Measurements from ENCODE around the gene CERS1.

CERS1 gene

GRCh38 chr19:18898607-18899408 is 2.9 kb upstream of the CERS1 start:
- no peak for DNase-seq (ENCODE audit: low read depth in 2 of 2)

DNA sequence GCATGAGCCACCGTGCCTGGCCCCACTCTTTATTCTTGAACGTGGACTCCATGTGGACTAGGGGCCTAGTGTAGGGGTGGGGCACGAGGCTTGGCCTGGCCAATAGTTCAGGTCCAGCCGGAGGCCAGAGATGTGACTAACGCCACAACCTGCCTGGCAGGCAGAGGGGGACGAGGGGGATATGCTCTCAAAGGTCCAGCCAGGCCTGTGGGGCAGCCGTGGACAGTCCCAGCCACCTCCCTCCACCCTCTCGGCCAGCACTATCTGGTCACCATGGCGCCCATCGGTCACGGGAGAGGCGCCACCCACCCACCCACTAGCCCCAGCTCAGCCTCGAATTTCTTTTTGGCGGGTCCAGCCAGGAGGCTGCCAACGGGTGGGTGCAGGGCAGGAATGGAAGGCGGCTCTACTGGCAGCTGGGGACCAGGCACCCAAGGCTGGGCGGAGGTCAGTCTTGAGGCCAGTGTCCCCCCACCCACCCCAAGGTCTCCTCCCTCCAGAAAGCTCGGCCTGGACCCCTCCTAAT is 2.2 kb upstream of the CERS1 start:
- no peak for DNase-seq (ENCODE audit: low read depth in 2 of 2)

- DNase-seq (ENCODE audit: low read depth in 2 of 2) = no peak
These were observed 1.4 kb upstream of the CERS1 start for GRCh38 chr19:18897094-18898029.

DNA sequence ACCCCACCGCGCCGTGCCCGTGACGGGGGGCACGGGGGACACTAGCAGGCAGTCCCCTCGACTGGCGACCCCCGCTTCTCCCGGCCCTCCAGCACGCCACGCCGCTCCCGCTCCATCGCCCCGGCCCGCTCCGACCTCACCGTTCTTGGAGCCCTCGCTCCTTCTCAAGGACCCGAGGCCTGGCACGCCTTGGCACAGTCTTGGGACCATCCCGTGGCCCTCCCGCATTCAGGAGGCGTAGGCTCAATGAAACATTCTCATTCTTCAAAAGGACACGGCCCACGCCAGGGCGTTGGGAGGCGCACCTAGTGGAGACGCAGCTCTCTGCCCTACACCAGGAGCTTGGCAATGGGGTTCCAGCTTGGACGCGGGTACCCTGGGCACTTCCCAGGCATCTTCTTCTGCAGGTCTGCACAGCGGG is 473 bp upstream of the CERS1 start:
- DNase-seq (ENCODE audit: low read depth in 2 of 2) = no peak

- no peak for DNase-seq (ENCODE audit: low read depth in 2 of 2)
These were observed 727 bp downstream of the CERS1 start for GRCh38 chr19:18895038-18895823.

- DNase-seq (ENCODE audit: low read depth in 2 of 2) = no peak
These were observed 1.5 kb downstream of the CERS1 start for GRCh38 chr19:18894254-18895037.

DNA sequence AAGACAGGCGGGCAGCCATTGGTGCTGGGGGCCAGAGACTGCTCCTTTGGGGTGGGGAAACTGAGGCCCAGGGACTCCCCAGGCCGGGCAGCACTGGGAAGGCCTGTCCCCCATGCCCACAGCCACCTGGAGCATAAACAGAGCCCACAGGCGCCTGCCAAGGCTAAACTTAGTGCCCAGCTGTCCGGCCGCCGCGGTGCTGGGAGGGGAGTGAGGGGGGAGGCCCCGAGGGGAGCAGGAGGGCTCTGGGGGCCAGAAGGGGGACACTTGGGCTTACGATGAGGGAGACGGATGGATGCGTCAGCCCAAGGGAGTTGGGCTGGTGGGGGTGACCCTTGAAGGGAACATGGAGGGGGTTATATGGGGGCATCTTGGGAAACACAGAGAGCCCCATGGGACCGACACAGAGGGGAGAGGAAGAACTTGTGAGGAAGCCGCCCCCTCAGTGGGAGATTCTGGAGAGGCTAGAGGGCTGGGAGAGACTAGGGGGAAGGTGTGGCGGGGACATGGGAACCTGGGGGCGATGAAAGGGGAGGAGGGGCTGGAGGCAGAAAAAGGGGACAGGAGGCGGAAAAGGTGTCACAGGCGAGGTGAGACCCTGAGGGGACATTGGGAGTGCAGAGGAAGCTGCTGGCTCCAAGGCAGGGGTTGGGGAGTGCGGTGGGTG is 2.2 kb downstream of the CERS1 start:
- no peak for DNase-seq (ENCODE audit: low read depth in 2 of 2)

DNA sequence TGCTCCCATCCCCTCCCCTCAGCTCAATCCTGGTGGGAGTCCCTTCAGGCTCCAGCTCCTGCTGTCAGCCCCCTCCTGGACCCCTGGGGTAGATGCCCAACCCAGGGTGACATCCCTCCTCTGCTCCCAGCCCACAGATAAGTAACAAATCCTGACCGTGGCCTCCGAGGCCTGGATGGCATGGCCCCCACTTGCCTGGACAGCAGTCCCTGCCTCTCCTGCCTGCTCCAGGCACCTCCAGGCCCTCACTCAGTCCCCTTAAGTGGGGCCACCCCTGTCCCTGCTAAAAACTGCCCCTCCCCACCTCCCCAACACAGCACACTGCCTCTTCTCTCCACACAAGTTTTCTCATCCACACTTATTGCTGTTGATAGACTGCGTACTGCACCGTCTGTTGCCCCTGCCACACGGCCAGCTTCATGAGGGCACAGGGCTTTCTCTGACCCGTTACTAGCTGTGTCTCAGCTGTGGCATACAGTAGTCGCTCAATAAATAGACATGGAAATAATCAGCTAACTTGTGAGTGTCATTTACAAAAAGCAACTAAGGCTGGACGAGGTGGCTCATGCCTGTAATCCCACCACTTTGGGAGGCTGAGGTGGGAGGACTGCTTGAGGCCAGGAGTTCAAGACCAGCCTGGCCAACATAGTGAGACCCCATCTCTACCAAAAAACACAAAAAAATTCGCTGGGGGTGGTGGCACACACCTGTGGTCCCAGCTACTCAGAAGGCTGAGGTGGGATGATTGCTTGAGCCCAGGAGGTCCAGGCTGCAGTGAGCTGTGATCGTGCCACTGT is 5.8 kb downstream of the CERS1 start:
- no peak for DNase-seq (ENCODE audit: low read depth in 2 of 2)

GRCh38 chr19:18886972-18887371 is 9.0 kb downstream of the CERS1 start:
- no peak for DNase-seq (ENCODE audit: low read depth in 2 of 2)

- no peak for DNase-seq (ENCODE audit: low read depth in 2 of 2)
These were observed 12.2 kb downstream of the CERS1 start for GRCh38 chr19:18883526-18884304.

DNA sequence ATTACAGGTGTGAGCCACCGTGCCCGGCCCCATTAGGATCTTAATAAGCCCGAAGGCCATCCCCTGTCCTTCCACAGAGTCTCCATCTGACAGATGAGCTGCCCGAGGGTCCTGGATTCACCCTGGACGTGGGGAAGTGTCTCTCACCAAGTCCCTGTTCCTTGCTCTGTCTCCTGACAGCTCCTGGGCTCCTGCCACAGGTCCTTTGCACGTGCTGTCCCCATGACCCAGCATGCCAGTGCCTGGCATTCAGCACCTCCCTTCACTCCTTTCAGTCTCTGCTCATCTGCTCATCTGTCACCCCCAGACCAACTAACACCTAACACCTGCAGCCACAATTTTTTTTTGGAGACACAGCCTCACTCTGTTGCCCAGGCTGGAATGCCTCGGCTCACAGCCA is 14.5 kb downstream of the CERS1 start:
- DNase-seq (ENCODE audit: low read depth in 2 of 2) = no peak

- no peak for DNase-seq (ENCODE audit: low read depth in 2 of 2)
These were observed 16.2 kb downstream of the CERS1 start for GRCh38 chr19:18879579-18880373.

GRCh38 chr19:18878858-18879578 is 16.9 kb downstream of the CERS1 start:
- DNase-seq (ENCODE audit: low read depth in 2 of 2) = no peak

DNA sequence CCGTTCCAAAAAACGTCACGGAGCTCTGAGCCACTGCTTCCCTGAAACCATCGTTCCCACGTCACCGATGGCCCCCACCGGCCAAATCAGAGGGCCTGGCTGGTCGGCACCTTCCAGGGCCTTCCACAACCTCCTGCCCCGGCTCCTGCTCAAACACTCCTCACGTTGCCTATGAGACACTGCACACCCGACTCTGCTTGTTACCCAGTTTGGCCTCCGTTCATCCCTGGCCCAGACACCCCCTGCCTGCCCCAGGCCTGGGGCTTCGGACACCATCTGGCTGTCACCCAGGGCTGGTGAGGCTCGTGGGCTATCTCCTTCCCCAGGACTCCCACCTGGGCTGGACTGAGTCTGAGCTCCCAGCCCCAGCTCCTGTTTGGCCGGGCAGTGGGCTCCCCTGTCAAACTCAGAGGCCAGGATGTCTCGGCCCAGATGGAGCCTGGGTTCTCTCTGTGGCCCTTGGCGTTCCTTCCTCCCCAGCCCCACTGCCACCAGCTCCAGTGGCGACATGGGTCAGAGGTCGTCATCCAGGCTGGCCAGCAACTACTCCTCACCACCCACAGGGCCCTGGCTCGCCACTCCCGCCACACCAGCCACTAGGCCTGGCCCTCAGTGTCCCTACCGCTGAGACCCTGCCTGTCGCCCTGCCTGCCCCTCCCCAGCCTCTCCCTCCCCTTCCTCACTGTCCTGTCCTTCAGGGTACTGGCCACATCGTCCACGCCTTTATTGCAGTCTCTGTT is 17.7 kb downstream of the CERS1 start:
- no peak for DNase-seq (ENCODE audit: low read depth in 2 of 2)

GRCh38 chr19:18876865-18877264 is 19.1 kb downstream of the CERS1 start:
- no peak for DNase-seq (ENCODE audit: low read depth in 2 of 2)

DNA sequence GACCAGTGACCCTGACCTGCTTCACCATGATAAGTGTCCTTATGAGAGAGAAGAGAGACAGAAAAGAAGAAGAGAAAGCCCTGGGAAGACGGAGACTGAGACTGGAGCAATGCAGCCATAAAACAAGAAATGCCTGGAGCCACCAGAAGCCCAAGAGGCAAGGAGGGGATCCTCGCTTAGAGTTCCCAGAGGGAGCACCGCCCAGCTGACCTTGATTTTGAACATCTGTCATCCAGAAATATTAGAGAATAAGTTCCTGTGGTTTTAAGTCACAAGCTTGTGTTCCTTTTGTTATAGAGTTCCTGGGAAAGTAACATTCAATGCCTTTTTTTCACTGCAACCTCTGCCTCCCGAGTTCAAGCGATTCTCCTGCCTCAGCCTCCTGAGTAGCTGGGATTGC is 20.2 kb downstream of the CERS1 start:
- DNase-seq (ENCODE audit: low read depth in 2 of 2) = no peak

GRCh38 chr19:18871543-18871942 is 24.4 kb downstream of the CERS1 start:
- DNase-seq (ENCODE audit: low read depth in 2 of 2) = no peak

All from stimulated activated CD4-positive, alpha-beta T cell treated with anti-CD3 and anti-CD28 coated beads, Interleukin-1b, Interleukin-23, amount 100 ng/mL, for 4 hours (primary cell).